IMR-90 (cell line): ENCODE data around the gene ANTXR2. TPM values are rescaled to one million over a fixed set of nuclear protein-coding genes. Genes with fewer than 3 reads are reported as not detected.

Source experiments
- ATAC-seq: fragments of 200-7000 bp; cut with Tn5 transposase; 2 replicates; pipeline ENCODE4 v1.9.1; 2020; ENCODE audit warnings: low read depth, mild to moderate bottlenecking, moderate library complexity
- BruUV-seq: library from RNA; stranded (reverse); fragments of 400-500 nt; replicated peaks from 2 replicates; lab custom pipeline; 2021; lab: Mats Ljungman, UMichigan
- CTCF ChIA-PET: fragments of 300-600 bp; formaldehyde crosslinking; extraction: SDS; loops from one replicate; lab custom pipeline; 2021; ENCODE audit warnings: antibody characterized with exemption; lab: Yijun Ruan, JAX
- POLR2A ChIA-PET: fragments of 300-600 bp; sonication (Branson Sonifier 250); formaldehyde crosslinking; loops from one replicate; lab custom pipeline; 2022; ENCODE audit warnings: antibody characterized with exemption; ENCODE audit not compliant: unreplicated experiment; lab: Charles Lee
- DNase-seq: peaks from one replicate; pipeline ENCODE4 v3.0.0; 2013
- H2AFZ ChIP-seq: replicated peaks from 2 replicates; pipeline ENCODE3; 2013; ENCODE audit warnings: low read length, mild to moderate bottlenecking; ENCODE audit not compliant: poor library complexity
- H2AK5ac ChIP-seq: 2 replicates; pipeline ENCODE4 v1.6.1; 2013; ENCODE audit warnings: low read depth, low read length, inconsistent platforms
- H2AK9ac ChIP-seq: replicated peaks from 2 replicates; pipeline ENCODE3; 2013; ENCODE audit warnings: mild to moderate bottlenecking, low read depth, low read length, moderate library complexity; ENCODE audit not compliant: poor library complexity
- H2BK120ac ChIP-seq: 2 replicates; pipeline ENCODE4 v1.6.1; 2013; ENCODE audit warnings: low read depth, low read length, inconsistent platforms
- H2BK15ac ChIP-seq: 3 replicates; pipeline ENCODE4 v1.6.1; 2013; ENCODE audit warnings: low read depth, low read length, inconsistent platforms
- H2BK20ac ChIP-seq: 2 replicates; pipeline ENCODE4 v1.6.1; 2013; ENCODE audit warnings: low read depth, mild to moderate bottlenecking, inconsistent platforms, low read length, moderate library complexity
- H2BK5ac ChIP-seq: 2 replicates; pipeline ENCODE4 v1.6.1; 2013; ENCODE audit warnings: mild to moderate bottlenecking, low read depth, low read length, inconsistent platforms; ENCODE audit not compliant: poor library complexity, severe bottlenecking
- H3K14ac ChIP-seq: replicated peaks from 2 replicates; pipeline ENCODE4 v1.6.1; 2013; ENCODE audit warnings: low read depth, low read length, inconsistent platforms
- H3K18ac ChIP-seq: 2 replicates; pipeline ENCODE4 v1.6.1; 2013; ENCODE audit warnings: low read depth, low read length, control low read depth
- H3K23ac ChIP-seq: 2 replicates; pipeline ENCODE4 v1.6.1; 2013; ENCODE audit warnings: low read depth, low read length, inconsistent platforms
- H3K27ac ChIP-seq: 2 replicates; pipeline ENCODE4 v1.5.1; 2013; ENCODE audit warnings: mild to moderate bottlenecking, control low read depth, low read length; ENCODE audit not compliant: insufficient read depth
- H3K27me3 ChIP-seq: 2 replicates; pipeline ENCODE4 v1.6.1; 2013; ENCODE audit warnings: low read length; ENCODE audit not compliant: control insufficient read depth, insufficient read depth
- H3K36me3 ChIP-seq: 2 replicates; pipeline ENCODE4 v1.6.1; 2013; ENCODE audit warnings: low read length, mixed read lengths; ENCODE audit not compliant: control insufficient read depth, insufficient read depth
- H3K4ac ChIP-seq: 2 replicates; pipeline ENCODE4 v1.6.1; 2013; ENCODE audit warnings: low read depth, low read length, inconsistent platforms
- H3K4me1 ChIP-seq: 2 replicates; pipeline ENCODE4 v1.6.1; 2013; ENCODE audit warnings: low read length, mixed read lengths; ENCODE audit not compliant: control insufficient read depth, insufficient read depth
- H3K4me2 ChIP-seq: 2 replicates; pipeline ENCODE4 v1.6.1; 2013; ENCODE audit warnings: low read depth, mild to moderate bottlenecking, control low read depth, low read length, moderate library complexity
- H3K4me3 ChIP-seq: 2 replicates; pipeline ENCODE4 v1.5.1; 2013; ENCODE audit warnings: low read depth, mild to moderate bottlenecking, control low read depth, low read length, moderate library complexity; ENCODE audit not compliant: insufficient read depth
- H3K56ac ChIP-seq: 2 replicates; pipeline ENCODE4 v1.6.1; 2013; ENCODE audit warnings: low read length, inconsistent platforms; ENCODE audit not compliant: insufficient read depth; ENCODE audit errors: extremely low read depth
- H3K79me1 ChIP-seq, 2 experiments: 2 replicates each; pipeline ENCODE4 v1.6.1; 2013; ENCODE audit warnings: low read length in 2 of 2, inconsistent platforms in 1 of 2, low read depth in 1 of 2
- H3K9ac ChIP-seq: 2 replicates; pipeline ENCODE4 v1.6.1; 2013; ENCODE audit warnings: low read depth, low read length, control low read depth
- H3K9me1 ChIP-seq: 2 replicates; pipeline ENCODE4 v1.6.1; 2013; ENCODE audit warnings: low read length, inconsistent platforms; ENCODE audit not compliant: insufficient read depth
- H3K9me3 ChIP-seq: 2 replicates; pipeline ENCODE4 v1.6.1; 2013; ENCODE audit warnings: low read length; ENCODE audit not compliant: control insufficient read depth, insufficient read depth
- H4K20me1 ChIP-seq: 2 replicates; pipeline ENCODE4 v1.6.1; 2013; ENCODE audit warnings: low read length, inconsistent platforms; ENCODE audit not compliant: insufficient read depth
- H4K5ac ChIP-seq: 2 replicates; pipeline ENCODE4 v1.6.1; 2013; ENCODE audit warnings: mild to moderate bottlenecking, low read depth, low read length, control low read depth
- H4K8ac ChIP-seq, 2 experiments: 2 replicates each; pipeline ENCODE4 v1.6.1; 2013; ENCODE audit warnings: low read depth in 2 of 2, low read length in 2 of 2, control low read depth in 1 of 2, inconsistent platforms in 1 of 2
- H4K91ac ChIP-seq: 2 replicates; pipeline ENCODE4 v1.6.1; 2013; ENCODE audit warnings: low read depth, low read length, inconsistent platforms; ENCODE audit not compliant: insufficient read depth
- BHLHE40 ChIP-seq: fragments of 150-350 bp; IDR thresholded peaks from 2 replicates; pipeline ENCODE4 v1.6.1; 2016; ENCODE audit warnings: mild to moderate bottlenecking, low read depth, low read length
- CEBPB ChIP-seq: IDR thresholded peaks from 2 replicates; pipeline ENCODE4 v1.6.1; 2012; ENCODE audit warnings: low read depth, low read length, improper control_type of control experiment
- CHD1 ChIP-seq: IDR thresholded peaks from 2 replicates; pipeline ENCODE4 v1.6.1; 2012; ENCODE audit warnings: low read depth, low read length, improper control_type of control experiment
- CTCF ChIP-seq: conservative IDR thresholded peaks from 2 replicates; pipeline ENCODE4 v1.5.1; 2012; ENCODE audit warnings: mild to moderate bottlenecking, low read depth, low read length, improper control_type of control experiment
- FOS ChIP-seq: fragments of 150-350 bp; IDR thresholded peaks from 2 replicates; pipeline ENCODE4 v1.6.1; 2016; ENCODE audit warnings: low read depth, low read length
- NFE2L2 ChIP-seq: fragments of 150-350 bp; IDR thresholded peaks from 2 replicates; pipeline ENCODE4 v1.6.1; 2016; ENCODE audit warnings: low read depth, mild to moderate bottlenecking, low read length
- POLR2A ChIP-seq: IDR thresholded peaks from 2 replicates; pipeline ENCODE4 v1.6.1; 2012; ENCODE audit warnings: mild to moderate bottlenecking, low read depth, low read length
- RAD21 ChIP-seq: IDR thresholded peaks from 2 replicates; pipeline ENCODE4 v1.6.1; 2012; ENCODE audit warnings: low read length, improper control_type of control experiment
- WGBS, 2 experiments: methylation state at CpG; one replicate each; pipeline versions ENCODE4 v1.1.5 to v1.1.7; 2013; ENCODE audit warnings: missing lambda C conversion rate in 2 of 2; ENCODE audit not compliant: insufficient read length in 1 of 2; ENCODE audit errors: extremely low coverage in 2 of 2; 5-methylcytosine and 5-hydroxymethylcytosine counted together
- dilution Hi-C: fragments of 300-500 bp; cut with HindIII; formaldehyde crosslinking; loops from one replicate; pipeline ENCODE4 v1.14.3; 2018; ENCODE audit warnings: low sequenced_read_pairs; ENCODE audit not compliant: unreplicated experiment
- in situ Hi-C: fragments of 300-500 bp; cut with MboI; formaldehyde crosslinking; loops from 3 replicates; pipeline ENCODE4 v1.14.3; 2019; ENCODE audit warnings: low sequenced_read_pairs, inconsistent platforms, mixed read lengths
- intact Hi-C: fragments of 100-400 bp; cut with micrococcal nuclease; formaldehyde crosslinking; loops from 2 replicates; pipeline ENCODE4 v1.10.0; 2022
- polyA plus RNA-seq, 3 experiments: library from polyadenylated mRNA; depleted of rRNA; stranded (reverse); fragments of >200 nt; gene quantifications; 2 replicates each; pipeline ENCODE4 v1.2.3, GENCODE V29; 2012; ENCODE audit warnings: low replicate concordance in 1 of 3
- total RNA-seq: library from RNA; depleted of rRNA; stranded (reverse); fragments of >200 nt; gene quantifications from 2 replicates; pipeline ENCODE4 v1.2.3, GENCODE V29; 2012

Gene ANTXR2
- total and polyA plus RNA-seq, 2 of the 4 experiments (the other 2 are of a cell fraction) = 46.8 to 88.5 TPM

GRCh38 chr4:80042821-80043220 is 30.2 kb downstream of the ANTXR2 start:
- TF ChIP-seq CEBPB (no peak), CHD1 (no peak), FOS (no peak), CTCF (no peak), BHLHE40 (no peak), RAD21 (no peak), NFE2L2 (no peak), POLR2A (no peak)
- no peak overlapping the region for H4K5ac ChIP-seq
- 0 out of 2 replicates have a peak, but pooled peaks cover 2% of the 10 kb centered on the region for H3K4me1 ChIP-seq
- H3K4me2 ChIP-seq = no peak overlapping the region
- H4K20me1 ChIP-seq = no peaks in the 10 kb centered on the region
- no peak overlapping the region for H3K18ac ChIP-seq
- in situ Hi-C loops = no loop called here
- dilution Hi-C loops = no loop called here
- H2BK5ac ChIP-seq = no peak overlapping the region
- H3K36me3 ChIP-seq = peaks cover 9% of the 10 kb centered on the region
- BruUV-seq = no TSS peak
- no peaks in the 10 kb centered on the region for H3K9me3 ChIP-seq
- intact Hi-C loops = no loop called here
- H4K91ac ChIP-seq = no peak overlapping the region
- no peak overlapping the region for H3K27ac ChIP-seq
- no peak overlapping the region for H3K23ac ChIP-seq
- ChIA-PET POLR2A (no interaction called here), CTCF (no interaction called here)
- no CpG with 5 or more reads among the region's 2 CpGs for WGBS, 2 experiments
- H4K8ac ChIP-seq = no peak overlapping the region
- H2BK15ac ChIP-seq = no peak overlapping the region
- H3K56ac ChIP-seq = no peak overlapping the region
- peaks cover 7% of the 10 kb centered on the region for H3K9me1 ChIP-seq
- no peak overlapping the region for H2AFZ ChIP-seq
- H2BK20ac ChIP-seq = no peak overlapping the region
- no peak overlapping the region for H3K4me3 ChIP-seq
- no peaks in the 10 kb centered on the region for H3K27me3 ChIP-seq
- H3K9ac ChIP-seq = no peak overlapping the region
- H2BK120ac ChIP-seq = no peak overlapping the region
- no peak overlapping the region for H3K14ac ChIP-seq
- no peak for ATAC-seq
- no peak overlapping the region for H2AK5ac ChIP-seq
- H2AK9ac ChIP-seq = no peak overlapping the region
- peaks cover 29 to 30% of the 10 kb centered on the region in 2 experiments for H3K79me1 ChIP-seq
- no peak for DNase-seq
- no peak overlapping the region for H3K4ac ChIP-seq
